ENCODE data around the gene SETD3. TPM values are rescaled to one million over a fixed set of nuclear protein-coding genes. Genes with fewer than 3 reads are reported as not detected.

SETD3 gene
- total RNA-seq, 1 donor from 2014 or later, result 36.1 TPM

GRCh38 chr14:99462210-99462609 is 18.4 kb downstream of the SETD3 start:
- Mint-ChIP-seq H3K36me3 (ENCODE audit: low read depth) (peaks cover 3% of the 10 kb centered on the region), H3K27ac (ENCODE audit: unreplicated experiment) (no peak overlapping the region)
- TF ChIP-seq CTCF (conservative IDR thresholded peaks at IDR 0.05), result no peak

GRCh38 chr14:99461411-99462085 is 19.1 kb downstream of the SETD3 start:
- no peak for DNase-seq (ENCODE audit: low read depth, low spot score)
- TF ChIP-seq CTCF (conservative IDR thresholded peaks at IDR 0.05), result no peak
- Mint-ChIP-seq H3K36me3 (ENCODE audit: low read depth) (peaks cover 3% of the 10 kb centered on the region), H3K9me3 (no peaks in the 10 kb centered on the region), H3K4me3 (no peak overlapping the region), H3K4me1 (no peaks in the 10 kb centered on the region), H3K27ac (ENCODE audit: unreplicated experiment) (no peak overlapping the region), H3K27me3 (ENCODE audit: low read depth) (no peaks in the 10 kb centered on the region)

More at GRCh38 chr14:99462210-99462609, 18.4 kb downstream of the SETD3 start:
- no peaks in the 10 kb centered on the region for H3K4me1 Mint-ChIP-seq
- H3K4me3 Mint-ChIP-seq, result no peak overlapping the region
- no peaks in the 10 kb centered on the region for H3K27me3 Mint-ChIP-seq (ENCODE audit: low read depth)
- H3K9me3 Mint-ChIP-seq, result no peaks in the 10 kb centered on the region
- DNase-seq (ENCODE audit: low read depth, low spot score), result no peak

- DNase-seq (ENCODE audit: low read depth, low spot score), result no peak
- Mint-ChIP-seq H3K27ac (ENCODE audit: unreplicated experiment) (no peak overlapping the region), H3K9me3 (no peaks in the 10 kb centered on the region), H3K36me3 (ENCODE audit: low read depth) (peaks cover 3% of the 10 kb centered on the region), H3K27me3 (ENCODE audit: low read depth) (no peaks in the 10 kb centered on the region), H3K4me3 (no peak overlapping the region), H3K4me1 (no peaks in the 10 kb centered on the region)
- no peak for TF ChIP-seq CTCF (conservative IDR thresholded peaks at IDR 0.05)
Observed at GRCh38 chr14:99460793-99461192, 19.9 kb downstream of the SETD3 start.

- Mint-ChIP-seq H3K27me3 (ENCODE audit: low read depth) (no peaks in the 10 kb centered on the region), H3K9me3 (no peaks in the 10 kb centered on the region), H3K36me3 (ENCODE audit: low read depth) (peaks cover 3% of the 10 kb centered on the region), H3K4me3 (no peak overlapping the region), H3K27ac (ENCODE audit: unreplicated experiment) (no peak overlapping the region), H3K4me1 (no peaks in the 10 kb centered on the region)
- no peak for TF ChIP-seq CTCF (conservative IDR thresholded peaks at IDR 0.05)
- DNase-seq (ENCODE audit: low read depth, low spot score), result no peak
Observed at GRCh38 chr14:99459481-99460100, 21.1 kb downstream of the SETD3 start.

GRCh38 chr14:99454246-99454645 is 26.4 kb downstream of the SETD3 start:
- Mint-ChIP-seq H3K4me3 (no peak overlapping the region), H3K9me3 (no peaks in the 10 kb centered on the region), H3K27me3 (ENCODE audit: low read depth) (no peaks in the 10 kb centered on the region), H3K36me3 (ENCODE audit: low read depth) (no peaks in the 10 kb centered on the region), H3K4me1 (no peaks in the 10 kb centered on the region), H3K27ac (ENCODE audit: unreplicated experiment) (no peak overlapping the region)
- TF ChIP-seq CTCF (conservative IDR thresholded peaks at IDR 0.05), result no peak
- no peak for DNase-seq (ENCODE audit: low read depth, low spot score)

Measured in neural crest cell (in vitro differentiated cells).